A549 (cell line): ENCODE measurements around the gene PYGB. TPM values are rescaled to one million over a fixed set of nuclear protein-coding genes. Genes with fewer than 3 reads are reported as not detected.
"Not testable (repeated sequence)": the region's sequence is repeated elsewhere in the genome, so short reads cannot be mapped to it uniquely, and the experiment has no call there.

Experiments used
- ATAC-seq, 2 experiments: fragments of 200-7000 bp in 1 of 2; fragments of >200 bp in 1 of 2; cut with Nextera tagmentation in 1 of 2; cut with Tn5 transposase in 1 of 2; 3 replicates each; pipeline versions ENCODE4 v1.8.0 to v1.9.1; 2018 to 2020; ENCODE audit warnings: mild to moderate bottlenecking in 1 of 2, moderate library complexity in 1 of 2
- CTCF ChIA-PET: fragments of 300-600 bp; sonication (Branson Sonifier 250); formaldehyde crosslinking; extraction: SDS; loops from one replicate; lab custom pipeline; 2021; ENCODE audit warnings: antibody characterized with exemption, inconsistent platforms; lab: Yijun Ruan, JAX
- POLR2A ChIA-PET: fragments of 350-600 bp; formaldehyde crosslinking; extraction: SDS; loops from one replicate; lab custom pipeline; 2021; ENCODE audit warnings: antibody characterized with exemption, inconsistent platforms; lab: Yijun Ruan, JAX
- DNase-seq, 2 experiments: peaks; one replicate each; pipeline versions ENCODE4 v3.0.0 to v3.0.0-alpha.2; 2011 to 2016; ENCODE audit warnings: low read depth in 1 of 2, low spot score in 1 of 2
- FAIRE-seq: peaks from 2 replicates; lab custom pipeline; 2011; peaks lifted over from hg19 to GRCh38; lab: Jason Lieb, UNC
- H3K27ac ChIP-seq, 2 experiments: fragments of >200 bp; sonication (Bioruptor Twin); formaldehyde crosslinking; 3 replicates each; pipeline ENCODE4 v1.5.1; 2016 to 2017
- H3K4me1 ChIP-seq: fragments of >200 bp; sonication (Bioruptor Twin); formaldehyde crosslinking; 3 replicates; pipeline ENCODE4 v1.6.1; 2016
- H3K4me2 ChIP-seq: fragments of >200 bp; sonication (Bioruptor Twin); formaldehyde crosslinking; 3 replicates; pipeline ENCODE4 v1.6.1; 2016
- H3K4me3 ChIP-seq: fragments of >200 bp; sonication (Bioruptor Twin); formaldehyde crosslinking; 3 replicates; pipeline ENCODE4 v1.5.1; 2016
- H3K9me3 ChIP-seq: fragments of >200 bp; sonication (Bioruptor Twin); formaldehyde crosslinking; 3 replicates; pipeline ENCODE4 v1.6.1; 2016
- ATOH8 ChIP-seq: fragments of 250-450 bp; sonication (Bioruptor Pico); IDR thresholded peaks from 2 replicates; pipeline ENCODE4 v1.5.0; 2020; ENCODE audit warnings: low read depth, mild to moderate bottlenecking, moderate library complexity
- BCL3 ChIP-seq: fragments of >200 bp; sonication (Bioruptor Twin); formaldehyde crosslinking; IDR thresholded peaks from 3 replicates; pipeline ENCODE4 v1.6.1; 2016
- CEBPB ChIP-seq, 2 experiments: fragments of >200 bp in 1 of 2; sonication (Bioruptor Twin) in 1 of 2; formaldehyde crosslinking in 1 of 2; IDR thresholded peaks; 2 replicates each; pipeline ENCODE4 v1.6.1; 2012 to 2016
- CHD2 ChIP-seq: fragments of 150-350 bp; IDR thresholded peaks from 2 replicates; pipeline ENCODE4 v1.6.1; 2014; ENCODE audit warnings: low read length; ENCODE audit not compliant: partially characterized antibody
- CHD4 ChIP-seq: fragments of 200-600 bp; sonication (generic); IDR thresholded peaks from 2 replicates; pipeline ENCODE4 v1.6.1; 2016; ENCODE audit warnings: antibody characterized with exemption, mild to moderate bottlenecking, borderline replicate concordance
- EHF ChIP-seq: fragments of 250-450 bp; sonication (Bioruptor Pico); IDR thresholded peaks from 2 replicates; pipeline ENCODE4 v1.5.0; 2020; ENCODE audit warnings: mild to moderate bottlenecking
- ELK1 ChIP-seq: fragments of 150-350 bp; IDR thresholded peaks from 2 replicates; pipeline ENCODE4 v1.6.1; 2014; ENCODE audit warnings: low read depth, mild to moderate bottlenecking, low read length
- EP300 ChIP-seq, 2 experiments: fragments of >200 bp; sonication (Bioruptor Twin); formaldehyde crosslinking; IDR thresholded peaks; 2 replicates in 1 of 2; 3 replicates in 1 of 2; pipeline ENCODE4 v1.6.1; 2016 to 2017
- ESRRA ChIP-seq: fragments of 150-350 bp; IDR thresholded peaks from 2 replicates; pipeline ENCODE4 v1.6.1; 2014; ENCODE audit warnings: mild to moderate bottlenecking, low read length, borderline replicate concordance
- FOSB ChIP-seq: fragments of 250-450 bp; sonication (Bioruptor Pico); IDR thresholded peaks from 2 replicates; pipeline ENCODE4 v1.5.0; 2020; ENCODE audit warnings: mild to moderate bottlenecking, moderate library complexity
- FOXS1 ChIP-seq: fragments of 250-450 bp; sonication (Bioruptor Pico); IDR thresholded peaks from 2 replicates; pipeline ENCODE4 v1.5.0; 2020; ENCODE audit warnings: mild to moderate bottlenecking, moderate library complexity
- GATA3 ChIP-seq: IDR thresholded peaks from 2 replicates; pipeline ENCODE4 v1.6.1; 2012; ENCODE audit warnings: borderline replicate concordance
- HEYL ChIP-seq: fragments of 250-450 bp; sonication (Bioruptor Pico); IDR thresholded peaks from 2 replicates; pipeline ENCODE4 v1.8.0; 2021; ENCODE audit warnings: mild to moderate bottlenecking, moderate library complexity
- HOXB13 ChIP-seq: fragments of 250-450 bp; sonication (Bioruptor Pico); IDR thresholded peaks from 2 replicates; pipeline ENCODE4 v1.5.0; 2020; ENCODE audit warnings: low read depth, mild to moderate bottlenecking, moderate library complexity
- HOXB5 ChIP-seq: fragments of 250-450 bp; sonication (Bioruptor Pico); IDR thresholded peaks from 2 replicates; pipeline ENCODE4 v1.5.0; 2020; ENCODE audit warnings: mild to moderate bottlenecking, moderate library complexity
- JUNB ChIP-seq: fragments of >200 bp; sonication (Bioruptor Twin); formaldehyde crosslinking; IDR thresholded peaks from 2 replicates; pipeline ENCODE4 v1.6.1; 2016
- MAFK ChIP-seq: fragments of 450-650 bp; IDR thresholded peaks from 2 replicates; pipeline ENCODE4 v1.6.1; 2014; ENCODE audit not compliant: partially characterized antibody
- MYC ChIP-seq: IDR thresholded peaks from 2 replicates; pipeline ENCODE4 v1.6.1; 2012; ENCODE audit warnings: mild to moderate bottlenecking, inconsistent platforms, low read length, improper control_type of control experiment, borderline replicate concordance
- NR3C1 ChIP-seq: fragments of >200 bp; sonication (Bioruptor Twin); formaldehyde crosslinking; IDR thresholded peaks from 3 replicates; pipeline ENCODE4 v1.6.1; 2017
- POLR2A ChIP-seq: IDR thresholded peaks from 2 replicates; pipeline ENCODE4 v1.6.1; 2012; ENCODE audit warnings: mild to moderate bottlenecking, low read length
- POLR2AphosphoS2 ChIP-seq: conservative IDR thresholded peaks from 2 replicates; pipeline ENCODE4 v1.6.1; 2012; ENCODE audit warnings: low read length, improper control_type of control experiment, inconsistent platforms
- RARB ChIP-seq: fragments of 250-450 bp; sonication (Bioruptor Pico); IDR thresholded peaks from 2 replicates; pipeline ENCODE4 v1.8.0; 2021; ENCODE audit warnings: mild to moderate bottlenecking, moderate library complexity
- RCOR1 ChIP-seq: fragments of 150-350 bp; IDR thresholded peaks from 2 replicates; pipeline ENCODE4 v1.6.1; 2014; ENCODE audit warnings: antibody characterized with exemption, low read length, low read depth
- RFX5 ChIP-seq: fragments of 450-650 bp; IDR thresholded peaks from 2 replicates; pipeline ENCODE4 v1.7.1; 2014; ENCODE audit warnings: antibody characterized with exemption, mild to moderate bottlenecking, moderate library complexity
- SREBF2 ChIP-seq: fragments of 450-650 bp; IDR thresholded peaks from 2 replicates; pipeline ENCODE4 v1.6.1; 2014; ENCODE audit warnings: mild to moderate bottlenecking, moderate library complexity
- TP53 ChIP-seq: fragments of 250-450 bp; sonication (Bioruptor Pico); IDR thresholded peaks from 2 replicates; pipeline ENCODE4 v1.5.0; 2021; ENCODE audit warnings: mild to moderate bottlenecking, moderate library complexity
- ZC3H11A ChIP-seq: fragments of 450-650 bp; IDR thresholded peaks from 2 replicates; pipeline ENCODE4 v1.6.1; 2014; ENCODE audit warnings: antibody characterized with exemption, mild to moderate bottlenecking
- ZSCAN20 ChIP-seq: fragments of 250-450 bp; sonication (Bioruptor Pico); IDR thresholded peaks from 2 replicates; pipeline ENCODE4 v1.8.0; 2022; ENCODE audit warnings: mild to moderate bottlenecking, moderate library complexity
- WGBS: methylation state at CpG from one replicate; pipeline ENCODE4 v1.1.6; 2017; ENCODE audit errors: missing lambda C conversion rate; 5-methylcytosine and 5-hydroxymethylcytosine counted together
- polyA plus RNA-seq, 4 experiments: library from polyadenylated mRNA; depleted of rRNA in 3 of 4; stranded (reverse); fragments of >200 nt; fragmentation: RNase III in 1 of 4; extraction: RNeasy Plus Mini Kit Qiagen cat#74134 plus additional on column Dnase treatment in 1 of 4; gene quantifications; 2 replicates in 3 of 4; 3 replicates in 1 of 4; pipeline ENCODE4 v1.2.3, GENCODE V29; 2011 to 2017

PYGB gene
- polyA plus RNA-seq, 2 of the 4 experiments (the other 2 are of a cell fraction), result 93.2 to 100 TPM

GRCh38 chr20:25259788-25260254 is 11.9 kb downstream of the PYGB start:
- ChIA-PET POLR2A (no interaction called here), CTCF (interaction anchor here (0.8 to 2.1 kb wide), 8 partner anchors 9 to 266 kb away, joined by 3 to 5 read pairs (median 4); no protein-coding TSS in a partner anchor)
- no peak overlapping the region for H3K4me3 ChIP-seq
- H3K4me1 ChIP-seq, result peaks cover 13% of the 10 kb centered on the region
- no peak overlapping the region for H3K4me2 ChIP-seq
- ATAC-seq (no peak), DNase-seq (no peak), FAIRE-seq (no peak)
- no peak for TF ChIP-seq EHF (CRISPR knock-in tag)
- no peak for TF ChIP-seq CHD2
- no peak for TF ChIP-seq CEBPB (IDR thresholded peaks at IDR 0.05)
- no peak for TF ChIP-seq MYC
- no peak for TF ChIP-seq ZSCAN20 (CRISPR knock-in tag)
- TF ChIP-seq FOXS1 (CRISPR knock-in tag), result no peak
- TF ChIP-seq TP53, result no peak
- TF ChIP-seq ESRRA, result no peak
- no peak for TF ChIP-seq GATA3
- no peak for TF ChIP-seq JUNB
- TF ChIP-seq ATOH8, result no peak
- no peak for TF ChIP-seq SREBF2
- TF ChIP-seq ELK1, result no peak
- TF ChIP-seq MAFK, result no peak
- no peak for TF ChIP-seq HOXB5 (CRISPR knock-in tag)
- no peak for TF ChIP-seq BCL3
- no peak for TF ChIP-seq RCOR1
- TF ChIP-seq ZC3H11A, result no peak
- TF ChIP-seq NR3C1, result no peak
- TF ChIP-seq FOSB, result no peak
- H3K9me3 ChIP-seq, result peaks cover 7% of the 10 kb centered on the region; the same call in 1 of the 3 replicates
- 96% methylated on average over 9 of the region's 9 CpGs for WGBS
- no peak overlapping the region for H3K27ac ChIP-seq

GRCh38 chr20:25260770-25261437 is 13.0 kb downstream of the PYGB start:
- CTCF ChIA-PET, result interaction anchor here (1.4 to 2.1 kb wide), 4 partner anchors 10 to 38 kb away, joined by 3 to 4 read pairs (median 4); no protein-coding TSS in a partner anchor
- FAIRE-seq, H3K4me1 ChIP-seq, H3K4me3 ChIP-seq, ATAC-seq, POLR2A ChIA-PET, H3K4me2 ChIP-seq, H3K27ac ChIP-seq, H3K9me3 ChIP-seq, DNase-seq: not testable (repeated sequence)
- 94% methylated on average over 16 of the region's 16 CpGs for WGBS

GRCh38 chr20:25269057-25269832 is 21.4 kb downstream of the PYGB start:
- no peak for TF ChIP-seq POLR2A
- no peak for TF ChIP-seq HOXB13 (CRISPR knock-in tag)
- TF ChIP-seq EP300 (IDR thresholded peaks at IDR 0.05), result no peak
- TF ChIP-seq POLR2AphosphoS2, result no peak
- TF ChIP-seq CHD4, result no peak
- TF ChIP-seq EHF (CRISPR knock-in tag), result no peak
- no peak for TF ChIP-seq HEYL (CRISPR knock-in tag)
- TF ChIP-seq MAFK, result no peak
- TF ChIP-seq RARB, result no peak
- TF ChIP-seq RFX5, result no peak
- CTCF ChIA-PET, result interaction anchor here (0.8 to 1.3 kb wide), 4 partner anchors 12 to 130 kb away, joined by 3 read pairs; partner anchors contain the start of gene PYGB
- WGBS, result 91% methylated on average over 11 of the region's 11 CpGs
- POLR2A ChIA-PET, result no interaction called here
- Histone ChIP-seq H3K4me1 (no peaks in the 10 kb centered on the region), H3K4me3 (no peak overlapping the region), H3K4me2 (no peak overlapping the region), H3K9me3 (peaks cover 1% of the 10 kb centered on the region; the same call in 1 of the 3 replicates), H3K27ac (no peak overlapping the region)
- no peak for DNase-seq
- FAIRE-seq, result no peak
- ATAC-seq, result no peak
